K562 (cell line): ENCODE results near the gene PPT2. TPM values are rescaled to one million over a fixed set of nuclear protein-coding genes. Genes with fewer than 3 reads are reported as not detected.

ENCODE experiments used
- BHLHE40 ChIP-seq: IDR thresholded peaks from 2 replicates; pipeline ENCODE4 v1.6.1; 2011; ENCODE audit warnings: low read length, improper control_type of control experiment
- ETV6 ChIP-seq, 3 experiments: fragments of 150-350 bp in 1 of 3; sonication (generic) in 1 of 3; formaldehyde crosslinking in 1 of 3; IDR thresholded peaks; 2 replicates each; pipeline versions ENCODE4 v1.6.1 to v1.8.0; 2014 to 2022; ENCODE audit warnings: borderline replicate concordance in 2 of 3, low read depth in 2 of 3, antibody characterized with exemption in 1 of 3, low read length in 1 of 3, mild to moderate bottlenecking in 1 of 3, missing genetic modification reagents in 1 of 3
- FIP1L1 ChIP-seq: fragments of 200-400 bp; formaldehyde crosslinking; IDR thresholded peaks from 2 replicates; pipeline ENCODE4 v1.6.1; 2018; ENCODE audit warnings: mild to moderate bottlenecking, low read depth, low read length; ENCODE audit not compliant: poor library complexity, severe bottlenecking
- FOSL1 ChIP-seq: fragments of 200-800 bp; sonication (Bioruptor generic); conservative IDR thresholded peaks from 2 replicates; pipeline ENCODE4 v1.6.1; 2016; ENCODE audit warnings: missing genetic modification characterization, missing compliant biosample characterization
- FOXJ2 ChIP-seq: fragments of 200-800 bp; sonication (Bioruptor generic); IDR thresholded peaks from 2 replicates; pipeline ENCODE4 v1.6.1; 2016; ENCODE audit warnings: missing genetic modification characterization, missing compliant biosample characterization
- HOXB6 ChIP-seq: fragments of 250-450 bp; sonication (Bioruptor Pico); IDR thresholded peaks from 2 replicates; pipeline ENCODE4 v1.5.1; 2022; ENCODE audit warnings: mild to moderate bottlenecking, borderline replicate concordance
- JUNB ChIP-seq: fragments of 450-650 bp; formaldehyde crosslinking; conservative IDR thresholded peaks from 2 replicates; pipeline ENCODE4 v1.4.0; 2020; ENCODE audit warnings: mild to moderate bottlenecking
- KLF6 ChIP-seq: fragments of 250-450 bp; sonication (Bioruptor Pico); IDR thresholded peaks from 2 replicates; pipeline ENCODE4 v1.4.0; 2020; ENCODE audit warnings: mild to moderate bottlenecking, moderate library complexity, borderline replicate concordance
- MTA1 ChIP-seq: fragments of 450-650 bp; IDR thresholded peaks from 2 replicates; pipeline ENCODE4 v1.6.1; 2017; ENCODE audit warnings: borderline replicate concordance
- NFIC ChIP-seq: fragments of 450-650 bp; IDR thresholded peaks from 2 replicates; pipeline ENCODE4 v1.6.1; 2017; ENCODE audit warnings: mild to moderate bottlenecking, inconsistent platforms
- NUFIP1 ChIP-seq: fragments of 450-650 bp; IDR thresholded peaks from 2 replicates; pipeline ENCODE4 v1.6.1; 2018; ENCODE audit not compliant: partially characterized antibody
- PHB2 ChIP-seq: fragments of 450-650 bp; IDR thresholded peaks from 2 replicates; pipeline ENCODE4 v1.6.1; 2017; ENCODE audit warnings: low read depth
- POLR2H ChIP-seq: IDR thresholded peaks from 2 replicates; pipeline ENCODE4 v1.6.1; 2016; ENCODE audit warnings: missing genetic modification characterization, low read depth, mild to moderate bottlenecking, control low read depth, missing compliant biosample characterization, moderate library complexity
- SLC30A9 ChIP-seq: fragments of 250-450 bp; sonication (Bioruptor Pico); IDR thresholded peaks from 2 replicates; pipeline ENCODE4 v1.8.0; 2022; ENCODE audit warnings: mild to moderate bottlenecking, moderate library complexity
- SRF ChIP-seq, 2 experiments: fragments of 250-450, 450-650 bp in 1 of 2; sonication (Bioruptor Pico) in 1 of 2; sonication (generic) in 1 of 2; formaldehyde crosslinking; IDR thresholded peaks; 2 replicates each; pipeline versions ENCODE4 v1.5.0 to v1.5.1; 2020 to 2022; ENCODE audit warnings: mild to moderate bottlenecking in 1 of 2, missing genetic modification reagents in 1 of 2
- ZNF445 ChIP-seq: fragments of 250-450 bp; sonication (Bioruptor Pico); IDR thresholded peaks from 2 replicates; pipeline ENCODE4 v1.4.0; 2020; ENCODE audit warnings: low read depth, mild to moderate bottlenecking, moderate library complexity
- ZSCAN29 ChIP-seq: fragments of 450-650 bp; IDR thresholded peaks from 2 replicates; pipeline ENCODE4 v1.6.1; 2017
- polyA plus RNA-seq, 8 experiments: library from polyadenylated mRNA; depleted of rRNA in 4 of 8; stranded (reverse) in 5 of 8; unstranded in 3 of 8; fragments of >200 nt; fragmentation: Nextera tagmentation in 2 of 8; fragmentation: Illumina TruSeq in 1 of 8; extraction: Ambion mirVana in 2 of 8; extraction: Trizol in 1 of 8; gene quantifications; 2 replicates each; pipeline versions ENCODE4 v1.2.1 to v1.2.3, GENCODE V29; 2011 to 2014; ENCODE audit warnings: inconsistent platforms in 1 of 8, missing spikeins in 1 of 8
- total RNA-seq, 7 experiments: library from RNA; depleted of rRNA in 6 of 7; stranded (reverse); fragments of >200 nt in 6 of 7; fragmentation: Illumina TruSeq in 2 of 7; extraction: Trizol in 2 of 7; gene quantifications; 2 replicates each; pipeline versions ENCODE4 v1.2.1 to v1.2.3, GENCODE V29; 2011 to 2021; ENCODE audit warnings: low replicate concordance in 1 of 7
- TF ChIP-seq, protein P1 (sequence below), 3 experiments: fragments of 200-800 bp in 1 of 3; fragments of 250-450 bp in 1 of 3; fragments of 450-650 bp in 1 of 3; sonication (Bioruptor Pico) in 1 of 3; sonication (Bioruptor generic) in 1 of 3; formaldehyde crosslinking in 1 of 3; IDR thresholded peaks; 2 replicates each; pipeline versions ENCODE4 v1.6.1 to v1.8.0; 2016 to 2022; ENCODE audit warnings: mild to moderate bottlenecking in 2 of 3, missing genetic modification characterization in 2 of 3, missing compliant biosample characterization in 1 of 3, moderate library complexity in 1 of 3
- TF ChIP-seq, protein P2 (sequence below): fragments of 250-450 bp; sonication (Bioruptor Pico); IDR thresholded peaks from 2 replicates; pipeline ENCODE4 v1.5.0; 2020; ENCODE audit warnings: mild to moderate bottlenecking
- TF ChIP-seq, protein P3 (sequence below): fragments of 250-450 bp; sonication (Bioruptor Pico); IDR thresholded peaks from 2 replicates; pipeline ENCODE4 v1.5.1; 2021; ENCODE audit warnings: mild to moderate bottlenecking

Gene PPT2
- total and polyA plus RNA-seq, 9 of the 15 experiments (the other 6 are each of a cell fraction or from before 2014, with no cell fraction given): 27.4 to 98.8 (median 69.9) TPM

DNA sequence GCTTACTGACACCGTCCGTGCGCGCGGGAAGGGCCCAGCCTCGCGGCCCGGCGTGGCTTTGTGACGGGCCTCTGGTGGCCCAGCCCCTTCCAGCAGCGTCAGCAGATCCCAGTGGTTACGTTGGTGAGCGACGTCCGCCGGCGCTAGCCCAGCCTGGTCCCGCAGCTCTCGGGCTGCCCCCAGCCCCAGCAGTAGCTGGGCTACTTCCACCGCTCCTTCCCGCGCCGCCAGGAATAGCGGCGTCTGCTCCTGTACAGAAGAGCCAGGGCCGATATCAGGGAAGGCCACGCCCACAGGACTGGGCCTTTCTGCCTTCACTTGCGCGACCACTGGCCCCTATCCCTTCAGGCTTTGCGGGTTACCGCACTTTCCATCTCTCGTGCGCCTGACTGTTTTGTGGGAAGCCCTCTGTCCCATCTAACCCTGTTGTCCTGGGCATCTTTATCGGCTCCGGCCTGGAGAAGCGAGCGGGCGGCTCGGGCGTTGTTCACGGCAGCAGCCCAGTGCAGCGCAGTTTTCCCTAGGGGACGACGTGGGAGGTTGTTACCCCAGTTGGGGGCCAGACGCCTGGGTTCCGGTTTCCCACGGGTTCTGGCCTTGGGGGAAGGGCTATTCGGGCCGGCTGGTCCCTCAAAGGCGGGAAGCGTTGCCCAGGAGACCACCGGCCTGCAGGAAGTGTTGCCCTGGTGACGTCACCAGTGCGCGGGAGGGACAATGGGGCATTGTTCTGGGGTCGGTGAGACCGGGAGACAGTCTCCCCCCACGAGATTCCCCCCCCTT, 42.2 kb downstream of the PPT2 start (continued):
- TF ChIP-seq KLF6 (CRISPR knock-in tag): no peak
- TF ChIP-seq NFIC: peak; percentile 9; the same call in 1 of the 2 replicates
- TF ChIP-seq MTA1: peak; percentile 97
- TF ChIP-seq, protein P1, sequence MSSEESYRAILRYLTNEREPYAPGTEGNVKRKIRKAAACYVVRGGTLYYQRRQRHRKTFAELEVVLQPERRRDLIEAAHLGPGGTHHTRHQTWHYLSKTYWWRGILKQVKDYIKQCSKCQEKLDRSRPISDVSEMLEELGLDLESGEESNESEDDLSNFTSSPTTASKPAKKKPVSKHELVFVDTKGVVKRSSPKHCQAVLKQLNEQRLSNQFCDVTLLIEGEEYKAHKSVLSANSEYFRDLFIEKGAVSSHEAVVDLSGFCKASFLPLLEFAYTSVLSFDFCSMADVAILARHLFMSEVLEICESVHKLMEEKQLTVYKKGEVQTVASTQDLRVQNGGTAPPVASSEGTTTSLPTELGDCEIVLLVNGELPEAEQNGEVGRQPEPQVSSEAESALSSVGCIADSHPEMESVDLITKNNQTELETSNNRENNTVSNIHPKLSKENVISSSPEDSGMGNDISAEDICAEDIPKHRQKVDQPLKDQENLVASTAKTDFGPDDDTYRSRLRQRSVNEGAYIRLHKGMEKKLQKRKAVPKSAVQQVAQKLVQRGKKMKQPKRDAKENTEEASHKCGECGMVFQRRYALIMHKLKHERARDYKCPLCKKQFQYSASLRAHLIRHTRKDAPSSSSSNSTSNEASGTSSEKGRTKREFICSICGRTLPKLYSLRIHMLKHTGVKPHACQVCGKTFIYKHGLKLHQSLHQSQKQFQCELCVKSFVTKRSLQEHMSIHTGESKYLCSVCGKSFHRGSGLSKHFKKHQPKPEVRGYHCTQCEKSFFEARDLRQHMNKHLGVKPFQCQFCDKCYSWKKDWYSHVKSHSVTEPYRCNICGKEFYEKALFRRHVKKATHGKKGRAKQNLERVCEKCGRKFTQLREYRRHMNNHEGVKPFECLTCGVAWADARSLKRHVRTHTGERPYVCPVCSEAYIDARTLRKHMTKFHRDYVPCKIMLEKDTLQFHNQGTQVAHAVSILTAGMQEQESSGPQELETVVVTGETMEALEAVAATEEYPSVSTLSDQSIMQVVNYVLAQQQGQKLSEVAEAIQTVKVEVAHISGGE (CRISPR knock-in tag; IDR thresholded peaks at IDR 0.05): peak in 1 of 3 experiments; percentile 79; a peak in 3 of 6 replicates
- TF ChIP-seq NUFIP1: no peak
- no peak; a peak in 2 of 4 replicates for TF ChIP-seq ETV6 (IDR thresholded peaks at IDR 0.05; ENCODE audit: borderline replicate concordance in 1 of 2, low read depth in 2 of 2, low read length in 1 of 2)
- 0 out of 2 replicates have a peak, but pooled peaks have one; percentile 70 for TF ChIP-seq ETV6 (CRISPR knock-in tag; IDR thresholded peaks at IDR 0.05; ENCODE audit: borderline replicate concordance)
- TF ChIP-seq SLC30A9 (CRISPR knock-in tag): no peak
- TF ChIP-seq, protein P2, sequence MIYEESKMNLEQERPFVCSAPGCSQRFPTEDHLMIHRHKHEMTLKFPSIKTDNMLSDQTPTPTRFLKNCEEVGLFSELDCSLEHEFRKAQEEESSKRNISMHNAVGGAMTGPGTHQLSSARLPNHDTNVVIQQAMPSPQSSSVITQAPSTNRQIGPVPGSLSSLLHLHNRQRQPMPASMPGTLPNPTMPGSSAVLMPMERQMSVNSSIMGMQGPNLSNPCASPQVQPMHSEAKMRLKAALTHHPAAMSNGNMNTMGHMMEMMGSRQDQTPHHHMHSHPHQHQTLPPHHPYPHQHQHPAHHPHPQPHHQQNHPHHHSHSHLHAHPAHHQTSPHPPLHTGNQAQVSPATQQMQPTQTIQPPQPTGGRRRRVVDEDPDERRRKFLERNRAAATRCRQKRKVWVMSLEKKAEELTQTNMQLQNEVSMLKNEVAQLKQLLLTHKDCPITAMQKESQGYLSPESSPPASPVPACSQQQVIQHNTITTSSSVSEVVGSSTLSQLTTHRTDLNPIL: no peak
- TF ChIP-seq POLR2H (tag): peak; percentile 86
- no peak for TF ChIP-seq SRF (CRISPR knock-in tag; IDR thresholded peaks at IDR 0.05)
- no peak for TF ChIP-seq ZSCAN29
- TF ChIP-seq FOSL1 (tag): peak; percentile 68
- no peak; the same call in 1 of the 2 replicates for TF ChIP-seq BHLHE40
- TF ChIP-seq FOXJ2: peak; percentile 72; the same call in 1 of the 2 replicates
- TF ChIP-seq FIP1L1: peak; percentile 86
- no peak for TF ChIP-seq ZNF445 (CRISPR knock-in tag)
- TF ChIP-seq, protein P3, sequence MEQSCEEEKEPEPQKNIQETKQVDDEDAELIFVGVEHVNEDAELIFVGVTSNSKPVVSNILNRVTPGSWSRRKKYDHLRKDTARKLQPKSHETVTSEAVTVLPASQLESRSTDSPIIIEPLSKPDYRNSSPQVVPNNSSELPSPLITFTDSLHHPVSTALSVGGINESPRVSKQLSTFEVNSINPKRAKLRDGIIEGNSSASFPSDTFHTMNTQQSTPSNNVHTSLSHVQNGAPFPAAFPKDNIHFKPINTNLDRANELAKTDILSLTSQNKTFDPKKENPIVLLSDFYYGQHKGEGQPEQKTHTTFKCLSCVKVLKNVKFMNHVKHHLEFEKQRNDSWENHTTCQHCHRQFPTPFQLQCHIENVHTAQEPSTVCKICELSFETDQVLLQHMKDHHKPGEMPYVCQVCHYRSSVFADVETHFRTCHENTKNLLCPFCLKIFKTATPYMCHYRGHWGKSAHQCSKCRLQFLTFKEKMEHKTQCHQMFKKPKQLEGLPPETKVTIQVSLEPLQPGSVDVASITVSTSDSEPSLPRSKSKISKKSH: no peak
- no peak; the same call in none of the 2 replicates for TF ChIP-seq PHB2
- no peak for TF ChIP-seq HOXB6 (CRISPR knock-in tag)
- TF ChIP-seq JUNB: peak; percentile 92
